HepG2 (cell line): ENCODE measurements around the gene SPECC1L. TPM values are rescaled to one million over a fixed set of nuclear protein-coding genes. Genes with fewer than 3 reads are reported as not detected.

Source experiments
- ATAC-seq: fragments of 200-7000 bp; cut with Tn5 transposase; 3 replicates; pipeline ENCODE4 v1.9.1; 2020; ENCODE audit warnings: mild to moderate bottlenecking, moderate library complexity
- BruUV-seq: library from RNA; stranded (reverse); fragments of 400-500 nt; replicated peaks from 2 replicates; lab custom pipeline; 2021; lab: Mats Ljungman, UMichigan
- CTCF ChIA-PET: fragments of 300-600 bp; formaldehyde crosslinking; extraction: SDS; loops from one replicate; lab custom pipeline; 2021; ENCODE audit warnings: low total read pairs, inconsistent platforms, low intra/inter-chr PET ratio; lab: Yijun Ruan, JAX
- POLR2A ChIA-PET: fragments of 350-600 bp; sonication (Branson Sonifier 250); formaldehyde crosslinking; loops from one replicate; lab custom pipeline; 2020; ENCODE audit warnings: antibody characterized with exemption, inconsistent platforms; lab: Yijun Ruan, JAX
- DNase-seq: peaks from one replicate; pipeline ENCODE4 v3.0.0-alpha.2; 2015; ENCODE audit warnings: low spot score
- FAIRE-seq: peaks from 3 replicates; lab custom pipeline; 2011; peaks lifted over from hg19 to GRCh38; lab: Jason Lieb, UNC
- H2AFZ ChIP-seq: one replicate; pipeline ENCODE4 v1.6.1; 2011; ENCODE audit warnings: low read length, inconsistent platforms
- H3K27ac ChIP-seq: fragments of 300-600 bp; 3 replicates; pipeline ENCODE4 v1.8.0; 2011; ENCODE audit warnings: mixed run types, mild to moderate bottlenecking, mixed read lengths, low read length, inconsistent platforms; ENCODE audit not compliant: insufficient read depth; ENCODE audit errors: extremely low read length
- H3K27me3 ChIP-seq, 2 experiments: fragments of 200-600 bp in 1 of 2; 2 replicates in 1 of 2; 3 replicates in 1 of 2; pipeline versions ENCODE4 v1.6.0 to v1.8.0; 2011; ENCODE audit warnings: low read length in 2 of 2, mild to moderate bottlenecking in 2 of 2, moderate library complexity in 2 of 2, inconsistent platforms in 1 of 2; ENCODE audit not compliant: insufficient read depth in 2 of 2, control insufficient read depth in 1 of 2
- H3K36me3 ChIP-seq, 2 experiments: fragments of 200-600 bp in 1 of 2; replicated peaks in 1 of 2; 2 replicates in 1 of 2; 3 replicates in 1 of 2; pipeline versions ENCODE4 v1.5.1 to v1.8.0; 2011; ENCODE audit warnings: low read length in 2 of 2, inconsistent platforms in 1 of 2; ENCODE audit not compliant: insufficient read depth in 2 of 2, control insufficient read depth in 1 of 2
- H3K4me1 ChIP-seq: 2 replicates; pipeline ENCODE4 v1.5.1; 2012; ENCODE audit warnings: low read length, inconsistent platforms; ENCODE audit not compliant: insufficient read depth
- H3K4me2 ChIP-seq: 2 replicates; pipeline ENCODE4 v1.6.0; 2011; ENCODE audit warnings: low read depth, low read length, inconsistent platforms
- H3K4me3 ChIP-seq, 3 experiments: fragments of 200-600 bp in 1 of 3; sonication (generic), shearing (Covaris generic) in 1 of 3; replicated peaks in 1 of 3; 2 replicates each; pipeline ENCODE4 v1.5.1; 2011 to 2016; ENCODE audit warnings: low read length in 3 of 3, inconsistent platforms in 2 of 3, low read depth in 2 of 3, mild to moderate bottlenecking in 2 of 3, control low read depth in 1 of 3, mixed read lengths in 1 of 3; ENCODE audit not compliant: insufficient read depth in 1 of 3
- H3K79me2 ChIP-seq: one replicate; pipeline ENCODE4 v1.6.1; 2011; ENCODE audit warnings: low read length, inconsistent platforms; ENCODE audit not compliant: insufficient read depth
- H3K9ac ChIP-seq: 2 replicates; pipeline ENCODE4 v1.6.0; 2011; ENCODE audit warnings: mild to moderate bottlenecking, low read depth, low read length, inconsistent platforms; ENCODE audit not compliant: insufficient read depth
- H3K9me3 ChIP-seq: 2 replicates; pipeline ENCODE4 v1.5.1; 2012; ENCODE audit warnings: mild to moderate bottlenecking, low read length
- H4K20me1 ChIP-seq: 2 replicates; pipeline ENCODE4 v1.6.0; 2011; ENCODE audit warnings: inconsistent platforms, mild to moderate bottlenecking, low read length, moderate library complexity; ENCODE audit not compliant: insufficient read depth
- ERF ChIP-seq: IDR thresholded peaks from 2 replicates; pipeline ENCODE4 v1.6.1; 2018; ENCODE audit warnings: missing biosample characterization, missing genetic modification reagents
- RFX5 ChIP-seq: IDR thresholded peaks from 2 replicates; pipeline ENCODE4 v1.6.1; 2011; ENCODE audit warnings: low read depth, low read length, improper control_type of control experiment
- SNRNP70 ChIP-seq: fragments of 200-400 bp; formaldehyde crosslinking; IDR thresholded peaks from 2 replicates; pipeline ENCODE4 v1.6.1; 2017; ENCODE audit warnings: mild to moderate bottlenecking, low read depth, low read length, moderate library complexity
- ZNF121 ChIP-seq: sonication (generic); formaldehyde crosslinking; IDR thresholded peaks from 2 replicates; pipeline ENCODE4 v1.5.0; 2020; ENCODE audit warnings: mild to moderate bottlenecking, missing genetic modification reagents
- ZNF670 ChIP-seq: sonication (generic); formaldehyde crosslinking; IDR thresholded peaks from 2 replicates; pipeline ENCODE4 v1.8.0; 2022; ENCODE audit warnings: mild to moderate bottlenecking, missing genetic modification reagents, borderline replicate concordance
- WGBS: methylation state at CpG from one replicate; pipeline ENCODE4 v1.1.6; 2017; ENCODE audit warnings: low lambda C conversion rate; 5-methylcytosine and 5-hydroxymethylcytosine counted together
- in situ Hi-C: cut with HindIII; loops from 2 replicates; pipeline ENCODE4 v1.10.0; 2017; ENCODE audit warnings: low pct_unique_long_range_greater_than_20kb; ENCODE audit not compliant: extremely low pct_ligation_motif_present
- intact Hi-C: fragments of 100-400 bp; cut with micrococcal nuclease; formaldehyde crosslinking; loops from one replicate; pipeline ENCODE4 v1.10.0; 2022; ENCODE audit not compliant: unreplicated experiment
- polyA plus RNA-seq, 8 experiments: library from polyadenylated mRNA; depleted of rRNA in 3 of 8; stranded (reverse) in 7 of 8; unstranded in 1 of 8; fragments of >200 nt; fragmentation: Illumina TruSeq in 4 of 8; extraction: Trizol in 4 of 8; gene quantifications; 2 replicates each; pipeline versions ENCODE4 v1.2.1 to v1.2.3, GENCODE V29; 2011 to 2016; ENCODE audit warnings: low read depth in 4 of 8, missing spikeins in 1 of 8, mixed read lengths in 1 of 8; ENCODE audit not compliant: insufficient read depth in 1 of 8
- total RNA-seq, 5 experiments: library from RNA; depleted of rRNA; stranded (reverse); fragments of >200 nt; fragmentation: Illumina TruSeq; extraction: Trizol; gene quantifications; 2 replicates each; pipeline ENCODE4 v1.2.3, GENCODE V29; 2016; ENCODE audit warnings: low read depth in 1 of 5
- TF ChIP-seq, protein P1 (sequence below): sonication (generic); formaldehyde crosslinking; IDR thresholded peaks from 2 replicates; pipeline ENCODE4; 2020; ENCODE audit warnings: missing genetic modification reagents, mild to moderate bottlenecking, borderline replicate concordance

Gene SPECC1L
- total and polyA plus RNA-seq, 2 of the 13 experiments (the other 11 are each of a cell fraction or from before 2014, with no cell fraction given): 14.1 to 30.3 TPM

DNA sequence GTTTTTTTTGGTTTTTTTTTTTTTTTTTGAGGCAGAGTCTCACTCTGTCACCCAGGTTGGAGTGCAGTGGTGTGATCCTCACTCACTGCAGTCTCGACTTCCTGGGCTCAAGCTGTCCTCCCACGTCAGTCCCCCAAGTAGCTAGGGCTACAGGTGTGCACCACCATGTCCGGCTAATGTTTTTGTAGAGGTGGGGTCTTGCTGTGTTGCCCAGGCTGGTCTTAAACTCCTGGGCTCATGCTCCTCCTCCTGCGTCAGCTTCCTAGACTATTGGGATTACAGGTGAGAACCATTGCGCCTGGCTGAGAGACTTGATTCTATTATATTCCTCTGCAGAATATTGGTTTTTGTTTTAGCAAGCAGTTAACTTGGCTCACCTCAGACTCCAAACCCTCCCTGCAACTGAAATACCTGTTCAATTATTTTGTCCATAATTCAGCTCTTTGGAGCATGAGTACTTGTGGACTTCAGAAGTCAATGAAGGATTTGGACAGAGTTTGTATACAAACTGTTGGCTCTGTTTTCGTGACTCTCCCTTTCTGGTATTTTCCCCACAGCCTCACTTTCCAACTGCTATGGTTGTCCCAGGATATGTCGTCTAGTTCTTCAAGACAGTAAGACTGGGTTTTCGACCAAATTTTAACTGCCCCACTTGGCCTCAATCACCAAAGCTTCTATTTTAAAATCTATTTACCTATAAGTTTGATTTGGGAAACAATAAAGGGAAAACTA lies 87.6 kb downstream of the SPECC1L start:
- peaks cover 6% of the 10 kb centered on the region; the same call in 1 of the 2 replicates for H3K9me3 ChIP-seq
- H3K27ac ChIP-seq: no peak overlapping the region
- intact Hi-C loops (no loop called here), in situ Hi-C loops (no loop called here)
- BruUV-seq: no TSS peak
- H3K27me3 ChIP-seq: no peaks in the 10 kb centered on the region
- H3K4me3 ChIP-seq: no peak overlapping the region
- 96% methylated on average over 8 of the region's 8 CpGs for WGBS
- no peak for FAIRE-seq
- DNase-seq: no peak
- H2AFZ ChIP-seq: no peak overlapping the region
- CTCF ChIA-PET: no interaction called here
- no peak overlapping the region for H3K9ac ChIP-seq
- POLR2A ChIA-PET: no interaction called here
- H3K4me2 ChIP-seq: no peak overlapping the region
- H4K20me1 ChIP-seq: no peaks in the 10 kb centered on the region
- TF ChIP-seq RFX5 (no peak), ERF (CRISPR knock-in tag) (no peak), ZNF670 (no peak), ZNF121 (peak; percentile 66; the same call in 1 of the 2 replicates), SNRNP70 (no peak)
- TF ChIP-seq, protein P1, sequence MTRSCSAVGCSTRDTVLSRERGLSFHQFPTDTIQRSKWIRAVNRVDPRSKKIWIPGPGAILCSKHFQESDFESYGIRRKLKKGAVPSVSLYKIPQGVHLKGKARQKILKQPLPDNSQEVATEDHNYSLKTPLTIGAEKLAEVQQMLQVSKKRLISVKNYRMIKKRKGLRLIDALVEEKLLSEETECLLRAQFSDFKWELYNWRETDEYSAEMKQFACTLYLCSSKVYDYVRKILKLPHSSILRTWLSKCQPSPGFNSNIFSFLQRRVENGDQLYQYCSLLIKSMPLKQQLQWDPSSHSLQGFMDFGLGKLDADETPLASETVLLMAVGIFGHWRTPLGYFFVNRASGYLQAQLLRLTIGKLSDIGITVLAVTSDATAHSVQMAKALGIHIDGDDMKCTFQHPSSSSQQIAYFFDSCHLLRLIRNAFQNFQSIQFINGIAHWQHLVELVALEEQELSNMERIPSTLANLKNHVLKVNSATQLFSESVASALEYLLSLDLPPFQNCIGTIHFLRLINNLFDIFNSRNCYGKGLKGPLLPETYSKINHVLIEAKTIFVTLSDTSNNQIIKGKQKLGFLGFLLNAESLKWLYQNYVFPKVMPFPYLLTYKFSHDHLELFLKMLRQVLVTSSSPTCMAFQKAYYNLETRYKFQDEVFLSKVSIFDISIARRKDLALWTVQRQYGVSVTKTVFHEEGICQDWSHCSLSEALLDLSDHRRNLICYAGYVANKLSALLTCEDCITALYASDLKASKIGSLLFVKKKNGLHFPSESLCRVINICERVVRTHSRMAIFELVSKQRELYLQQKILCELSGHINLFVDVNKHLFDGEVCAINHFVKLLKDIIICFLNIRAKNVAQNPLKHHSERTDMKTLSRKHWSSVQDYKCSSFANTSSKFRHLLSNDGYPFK: no peak
- H3K79me2 ChIP-seq: peaks cover 3% of the 10 kb centered on the region
- no peak for ATAC-seq
- peaks cover 3 to 50% of the 10 kb centered on the region in 2 experiments for H3K36me3 ChIP-seq
- peaks cover 37% of the 10 kb centered on the region for H3K4me1 ChIP-seq
